PC-3 (cell line): ENCODE measurements around the gene COL6A2.

ENCODE experiments used
- CTCF ChIP-seq: fragments of 300-600 bp; sonication (generic); conservative IDR thresholded peaks from 2 replicates; pipeline ENCODE4 v1.5.1; 2017; ENCODE audit warnings: antibody characterized with exemption, low read depth, mild to moderate bottlenecking, low read length
- EZH2 ChIP-seq: fragments of 300-600 bp; sonication (generic); IDR thresholded peaks from one replicate; pipeline ENCODE4 v1.6.1; 2017; ENCODE audit warnings: antibody characterized with exemption, mild to moderate bottlenecking, low read length; ENCODE audit not compliant: unreplicated experiment
- EZH2phosphoT487 ChIP-seq: fragments of 300-600 bp; sonication (generic); IDR thresholded peaks from 2 replicates; pipeline ENCODE4 v1.6.1; 2018; ENCODE audit warnings: mild to moderate bottlenecking, antibody characterized with exemption, low read length, borderline replicate concordance

GRCh38 chr21:46165098-46165497 is 67.2 kb downstream of the COL6A2 start:
- TF ChIP-seq CTCF (no peak), EZH2phosphoT487 (no peak), EZH2 (no peak)
